K562 (cell line): Measurements from ENCODE around the gene CSAG1.
"Not testable (repeated sequence)": the region's sequence is repeated elsewhere in the genome, so short reads cannot be mapped to it uniquely, and the experiment has no call there.

Experiments
- ATF3 ChIP-seq, 2 experiments: fragments of 450-650 bp in 1 of 2; sonication (generic) in 1 of 2; formaldehyde crosslinking in 1 of 2; IDR thresholded peaks in 1 of 2; conservative IDR thresholded peaks in 1 of 2; 2 replicates each; pipeline versions ENCODE4 v1.6.1 to v1.8.1; 2016 to 2023; ENCODE audit warnings: mild to moderate bottlenecking in 2 of 2, moderate library complexity in 2 of 2, inconsistent platforms in 1 of 2, missing genetic modification reagents in 1 of 2
- BRCA1 ChIP-seq, 2 experiments: fragments of 450-650 bp in 1 of 2; sonication (generic) in 1 of 2; formaldehyde crosslinking in 1 of 2; IDR thresholded peaks; 2 replicates each; pipeline versions ENCODE4 v1.5.0 to v1.6.1; 2017 to 2020; ENCODE audit warnings: mild to moderate bottlenecking in 1 of 2, missing genetic modification reagents in 1 of 2
- CTCF ChIP-seq, 3 experiments: IDR thresholded peaks in 2 of 3; conservative IDR thresholded peaks in 1 of 3; 2 replicates each; pipeline ENCODE4 v1.5.1; 2011 to 2012; ENCODE audit warnings: low read length in 3 of 3, mild to moderate bottlenecking in 3 of 3, control low read depth in 2 of 3, improper control_type of control experiment in 1 of 3, inconsistent platforms in 1 of 3, low read depth in 1 of 3, mixed read lengths in 1 of 3, moderate library complexity in 1 of 3; ENCODE audit not compliant: insufficient read depth in 2 of 3
- EP300 ChIP-seq: IDR thresholded peaks from 2 replicates; pipeline ENCODE4 v1.6.1; 2012; ENCODE audit warnings: low read length, improper control_type of control experiment
- JUNB ChIP-seq: fragments of 450-650 bp; formaldehyde crosslinking; conservative IDR thresholded peaks from 2 replicates; pipeline ENCODE4 v1.4.0; 2020; ENCODE audit warnings: mild to moderate bottlenecking
- NFIC ChIP-seq: fragments of 450-650 bp; IDR thresholded peaks from 2 replicates; pipeline ENCODE4 v1.6.1; 2017; ENCODE audit warnings: mild to moderate bottlenecking, inconsistent platforms
- NR0B1 ChIP-seq: fragments of 450-650 bp; IDR thresholded peaks from one replicate; pipeline ENCODE4 v1.6.1; 2018; ENCODE audit warnings: mild to moderate bottlenecking, moderate library complexity; ENCODE audit not compliant: partially characterized antibody
- POLR2AphosphoS5 ChIP-seq: IDR thresholded peaks from 2 replicates; pipeline ENCODE4 v1.6.1; 2011; ENCODE audit warnings: mild to moderate bottlenecking, low read depth, low read length, moderate library complexity; ENCODE audit not compliant: control insufficient read depth, insufficient read depth
- TBP ChIP-seq: optimal IDR thresholded peaks from 2 replicates; pipeline ENCODE3; 2011; ENCODE audit warnings: low read depth, low read length, improper control_type of control experiment
- ZNF277 ChIP-seq: fragments of 250-450 bp; sonication (Bioruptor Pico); IDR thresholded peaks from 2 replicates; pipeline ENCODE4 v1.8.0; 2022; ENCODE audit warnings: inconsistent platforms, mild to moderate bottlenecking, moderate library complexity, borderline replicate concordance
- ZSCAN29 ChIP-seq: fragments of 450-650 bp; IDR thresholded peaks from 2 replicates; pipeline ENCODE4 v1.6.1; 2017

- TF ChIP-seq ATF3 (IDR thresholded peaks at IDR 0.05); ATF3 (CRISPR knock-in tag; conservative IDR thresholded peaks at IDR 0.05); NR0B1; TBP; ZSCAN29; ZNF277 (CRISPR knock-in tag); CTCF (IDR thresholded peaks at IDR 0.05 in 2 of 3, conservative IDR thresholded peaks at IDR 0.05 in 1 of 3; ENCODE audit: insufficient read depth in 2 of 3, low read depth in 1 of 3, low read length in 3 of 3); POLR2AphosphoS5; BRCA1 (IDR thresholded peaks at IDR 0.05); BRCA1 (CRISPR knock-in tag; IDR thresholded peaks at IDR 0.05); EP300; JUNB (CRISPR knock-in tag); NFIC: not testable (repeated sequence)
These were observed 780 bp upstream of the CSAG1 start for GRCh38 chrX:152734143-152734858.
